Suppressor macrophage (primary cell): Measurements from ENCODE around the gene DHX15.

Experiments used
- DNase-seq, 4 experiments: peaks; one replicate each; pipeline ENCODE4 v3.0.0-alpha.2; 2020 to 2022
- total RNA-seq, 17 experiments: gene quantifications; one replicate each; lab custom pipeline; 2026; ENCODE audit warnings: mixed read lengths in 6 of 17, inconsistent platforms in 3 of 17; lab: John Stamatoyannopoulos, UW

DHX15 gene
- total RNA-seq = 143 to 286 (median 205) reads per million in 17 experiments

DNA sequence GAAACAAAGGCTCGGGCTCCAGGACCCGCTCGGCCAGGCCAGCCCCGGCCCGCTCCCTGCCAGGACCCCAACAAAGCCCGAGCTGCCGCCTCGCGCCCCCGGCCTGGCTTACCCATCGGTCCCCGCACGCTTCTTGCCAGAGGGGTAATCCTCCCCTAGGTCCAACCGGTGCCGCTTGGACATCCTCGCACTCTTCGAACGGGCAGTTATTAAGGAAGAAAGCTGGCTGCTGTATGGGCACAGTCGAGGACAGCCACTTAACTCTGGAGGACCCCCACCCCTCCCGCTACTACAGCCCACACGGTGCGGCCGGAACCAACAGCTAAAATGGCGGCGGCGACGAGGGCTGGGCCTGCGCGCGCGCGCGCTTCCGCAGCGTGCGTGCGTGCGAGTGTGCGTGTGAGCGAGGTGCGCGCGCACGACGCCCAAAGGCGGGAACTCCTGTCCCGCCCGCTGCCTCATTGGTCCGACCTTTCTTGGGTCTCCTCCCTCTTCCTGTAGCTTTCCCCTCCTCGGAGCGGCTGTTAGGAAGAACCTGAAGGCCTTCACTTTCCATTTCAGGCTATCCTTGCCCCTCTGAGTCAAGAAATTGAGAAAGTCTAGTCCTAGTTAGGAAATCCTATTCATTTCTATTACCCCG lies at the start of gene DHX15:
DHX15 (minus strand) TSS at position 344 of the 640 bp plus-strand sequence; CDS start at position 183, 161 bp downstream.
- peak; percentile 98 to 99 (median 99) for DNase-seq

DNA sequence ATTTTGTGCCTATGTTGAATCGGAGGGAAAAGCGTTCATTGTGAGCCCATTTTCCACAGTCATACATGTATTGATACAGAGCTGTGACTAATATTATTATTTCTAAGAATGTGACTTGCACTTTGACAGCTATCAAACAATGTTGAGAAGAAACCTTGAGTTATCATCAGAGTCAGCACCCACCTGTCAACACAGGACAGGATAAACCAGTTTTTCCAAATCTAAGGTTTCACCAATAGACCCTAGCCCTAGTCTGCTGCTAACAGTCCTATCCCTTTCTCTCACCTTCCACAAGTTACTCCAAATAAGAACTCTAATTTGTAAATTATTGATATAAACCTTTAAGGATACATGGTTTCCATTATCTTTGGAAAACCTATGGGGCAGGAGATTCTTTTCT lies 47.7 kb upstream of the DHX15 start:
- DNase-seq = no peak

GRCh38 chr4:24630937-24631336 lies 46.6 kb upstream of the DHX15 start:
- no peak for DNase-seq

- DNase-seq = no peak
These were observed 40.7 kb upstream of the DHX15 start for GRCh38 chr4:24625091-24625490.

- no peak for DNase-seq
These were observed 40.0 kb upstream of the DHX15 start for GRCh38 chr4:24624381-24624780.

DNA sequence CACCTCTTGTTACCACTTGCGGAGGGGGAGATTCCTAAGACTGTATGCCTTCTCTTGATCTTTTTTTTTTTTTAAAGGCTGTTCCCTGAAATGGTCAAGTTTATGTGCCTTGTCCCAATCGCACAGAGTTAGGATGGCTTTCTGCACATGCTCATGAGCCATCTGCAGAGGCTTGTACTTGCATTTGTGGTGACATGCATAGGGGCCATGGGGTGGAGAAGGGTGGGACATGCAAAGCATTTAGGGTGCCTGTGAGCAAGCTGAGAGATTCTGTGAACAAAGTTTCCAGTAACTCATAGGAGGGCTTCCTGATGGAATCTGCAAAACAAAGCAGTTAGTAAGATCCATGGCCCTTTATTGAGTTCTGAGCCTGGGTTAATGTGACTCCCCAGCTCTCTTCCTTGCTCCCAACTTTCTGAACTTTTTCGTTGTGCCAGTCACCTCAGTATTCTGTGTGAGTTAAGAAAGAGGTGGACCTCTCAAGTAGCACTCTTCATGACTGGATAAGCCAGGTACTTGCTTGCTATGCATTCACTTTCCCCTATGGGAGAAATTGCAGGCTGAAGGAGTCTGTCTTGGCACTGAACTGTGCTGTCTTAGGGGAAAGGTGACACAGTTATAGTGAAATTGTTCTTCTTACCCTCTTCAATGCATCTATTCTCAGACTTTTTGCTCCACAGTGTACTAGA lies 37.9 kb upstream of the DHX15 start:
- DNase-seq = no peak

- DNase-seq = no peak
These were observed 31.6 kb upstream of the DHX15 start for GRCh38 chr4:24615977-24616376.

DNA sequence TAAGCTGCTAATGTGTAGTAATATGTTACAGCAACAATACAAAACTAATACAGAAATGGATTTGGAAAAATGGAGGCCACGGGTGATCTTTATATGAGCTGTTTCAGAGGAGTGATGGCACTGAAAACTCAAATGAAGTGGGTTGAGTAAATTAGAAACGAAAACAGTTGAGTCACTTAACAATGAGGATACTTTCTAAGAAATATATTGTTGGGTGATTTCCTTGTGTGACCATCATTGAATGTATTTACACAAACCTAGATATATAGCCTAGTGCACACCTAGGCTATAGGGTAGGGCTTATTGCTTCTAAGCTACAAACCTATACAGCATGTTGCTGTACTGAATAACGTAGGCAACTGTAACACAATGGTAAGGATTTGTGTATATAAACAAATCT lies 30.5 kb upstream of the DHX15 start:
- DNase-seq = no peak

DNA sequence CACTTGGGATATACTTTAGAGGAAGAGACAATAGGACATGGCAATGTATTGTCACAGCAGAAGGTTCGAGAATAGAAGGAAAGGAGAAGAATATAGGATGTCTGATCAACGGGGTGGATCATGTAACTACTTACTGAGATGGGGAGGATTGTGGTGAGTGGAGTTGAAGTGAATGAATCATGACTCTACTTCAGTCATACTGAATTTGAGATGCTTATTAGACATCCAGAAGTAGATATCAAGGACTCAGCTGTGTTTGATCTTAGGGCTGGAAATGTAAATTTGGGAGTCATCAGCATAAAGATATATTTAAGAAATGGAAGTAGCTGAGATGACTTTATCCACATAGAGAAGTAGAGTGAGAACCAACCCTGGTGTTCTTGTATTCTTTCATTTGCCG lies 29.1 kb upstream of the DHX15 start:
- no peak for DNase-seq

- no peak for DNase-seq
These were observed 27.2 kb upstream of the DHX15 start for GRCh38 chr4:24611575-24611974.

DNA sequence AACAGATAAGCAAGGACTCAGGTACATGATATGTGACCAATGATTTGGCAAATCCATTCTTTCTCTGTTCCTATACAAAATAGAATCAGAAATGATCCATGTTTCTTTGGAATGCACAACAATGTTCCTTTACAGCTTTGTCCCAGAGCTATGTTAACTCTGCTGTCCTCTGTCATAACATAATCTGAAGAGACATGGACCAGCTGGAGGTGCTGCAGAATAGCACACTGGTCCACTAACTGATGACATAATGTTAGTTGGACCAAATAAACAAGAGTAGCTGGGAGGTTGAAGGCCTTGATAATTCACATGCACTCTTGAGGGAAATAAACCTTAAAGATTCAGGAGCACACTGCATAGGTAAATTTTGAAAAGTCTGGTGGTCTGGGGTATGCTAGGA lies 23.0 kb upstream of the DHX15 start:
- DNase-seq = no peak

DNA sequence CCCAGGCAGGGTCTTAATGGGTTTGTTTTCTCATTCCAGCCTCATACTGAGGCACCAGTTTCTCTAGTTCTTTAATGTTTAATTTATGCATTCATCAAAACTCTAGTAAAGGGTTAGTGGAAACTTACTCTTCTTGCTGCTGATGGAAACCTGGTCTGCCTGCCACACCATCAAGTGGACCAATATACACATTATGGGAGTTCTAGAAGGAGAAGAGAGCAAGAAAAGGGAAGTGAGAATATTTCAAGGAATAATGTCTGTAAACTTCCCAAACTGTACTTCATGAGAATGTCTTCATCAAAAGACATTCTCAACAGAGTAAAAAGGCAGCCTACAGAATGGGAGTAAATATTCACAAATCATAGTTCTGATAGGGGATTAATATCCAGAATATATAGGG lies 20.9 kb upstream of the DHX15 start:
- DNase-seq = peak in 3 of 4 experiments; percentile 18 to 55 (median 52)

- peak in 3 of 4 experiments; percentile 20 to 38 (median 37) for DNase-seq
These were observed 20.3 kb upstream of the DHX15 start for GRCh38 chr4:24604558-24605214.

GRCh38 chr4:24603343-24603742 lies 19.0 kb upstream of the DHX15 start:
- no peak for DNase-seq

DNA sequence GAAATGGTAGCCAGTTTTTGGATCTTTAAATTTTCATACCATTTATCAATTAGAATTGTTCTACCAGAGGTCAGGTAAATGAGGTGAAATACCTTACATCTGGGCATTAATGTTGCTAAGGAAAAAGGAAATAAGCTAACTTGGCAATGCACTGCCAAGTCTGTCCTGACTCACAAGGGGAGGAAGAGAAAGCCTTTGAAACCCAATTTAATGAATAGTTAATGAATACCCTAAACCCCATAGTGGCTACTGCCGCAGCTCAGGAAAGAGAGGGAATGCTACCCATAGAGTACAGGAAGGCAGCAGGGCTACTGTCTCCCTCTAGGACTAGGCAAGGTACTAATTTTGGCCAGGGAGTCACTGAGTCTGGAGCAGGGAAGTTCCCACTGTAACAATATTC lies 16.8 kb upstream of the DHX15 start:
- DNase-seq = no peak

GRCh38 chr4:24599275-24599674 lies 14.9 kb upstream of the DHX15 start:
- DNase-seq = no peak

DNA sequence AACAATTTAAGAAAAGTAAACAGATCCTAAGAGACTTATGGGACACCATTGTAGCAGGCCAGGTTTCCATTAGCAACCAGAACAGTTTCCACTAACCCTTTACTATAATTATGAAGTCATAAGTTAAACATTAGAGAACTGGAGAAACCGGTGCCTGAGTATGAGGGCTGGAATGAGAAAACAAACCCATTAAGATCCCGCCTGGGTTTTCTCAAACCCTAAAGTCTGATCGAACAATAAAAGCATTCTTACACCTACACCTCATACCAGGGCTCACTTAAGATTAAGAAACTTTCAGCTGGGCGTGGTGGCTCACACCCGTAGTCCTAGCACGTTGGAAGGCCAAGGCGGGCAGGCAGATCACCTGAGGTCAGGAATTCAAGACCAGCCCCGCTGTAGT lies 13.7 kb upstream of the DHX15 start:
- no peak for DNase-seq

GRCh38 chr4:24595659-24596058 lies 11.3 kb upstream of the DHX15 start:
- no peak for DNase-seq

DNA sequence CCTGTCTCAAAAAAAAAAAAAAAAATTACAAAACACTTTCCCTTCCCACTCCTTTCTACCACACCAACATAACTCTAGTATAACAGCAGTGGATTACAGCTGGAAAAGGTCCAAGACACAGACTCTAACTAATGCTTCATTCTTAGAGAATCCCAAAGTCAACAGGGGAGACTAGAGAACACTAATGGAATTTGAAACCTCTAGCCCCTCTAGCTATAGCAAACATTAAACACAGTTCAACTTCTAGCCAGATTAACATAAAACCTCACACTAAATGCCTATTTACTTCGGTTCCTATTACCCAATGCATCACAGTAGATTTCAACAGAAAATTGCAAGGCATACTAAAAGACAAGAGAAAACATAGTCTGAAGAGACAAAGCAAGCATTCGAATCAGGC lies 10.5 kb upstream of the DHX15 start:
- no peak for DNase-seq

GRCh38 chr4:24589448-24589847 lies 5.1 kb upstream of the DHX15 start:
- no peak for DNase-seq

DNA sequence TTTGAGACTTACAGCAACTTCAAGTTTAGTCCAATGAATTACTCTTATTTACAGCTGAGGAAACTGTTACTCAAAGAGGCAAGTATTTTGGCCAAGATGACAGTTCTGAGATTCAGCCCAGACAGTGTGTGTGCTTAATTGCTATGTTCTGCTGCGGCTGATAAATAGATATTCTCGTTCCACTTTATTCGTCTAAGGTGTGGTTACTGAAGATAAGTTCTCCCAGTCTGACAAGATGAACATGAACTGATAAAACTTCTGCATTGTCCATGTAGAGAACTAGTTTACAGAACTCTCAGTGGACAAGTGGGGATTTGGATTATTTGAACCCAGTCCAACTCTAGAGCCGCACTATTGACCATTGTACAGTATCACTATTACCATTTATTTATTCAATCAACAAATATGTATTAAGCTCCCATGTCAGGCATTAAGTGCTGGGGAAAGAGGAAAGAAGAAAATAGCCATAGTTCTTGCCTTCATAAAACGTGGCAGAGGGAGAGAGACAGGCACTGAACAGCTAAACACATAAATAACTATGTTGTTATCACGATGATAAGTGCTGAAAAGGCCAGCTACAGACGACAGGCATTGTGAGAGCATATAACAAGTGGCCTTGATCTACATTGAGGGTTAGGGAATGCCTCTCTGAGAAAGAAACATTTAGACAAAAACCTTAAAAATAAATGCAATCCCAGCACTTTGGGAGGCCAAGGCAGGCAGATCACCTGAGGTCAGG lies 4.0 kb upstream of the DHX15 start:
- no peak for DNase-seq

- DNase-seq = peak; percentile 59 to 78 (median 76)
These were observed 723 bp downstream of the DHX15 start for GRCh38 chr4:24583451-24584210.
